HepG2 (cell line): ENCODE results near the gene TCF7L2.

Source experiments
- CBX5 ChIP-seq: sonication (generic); formaldehyde crosslinking; IDR thresholded peaks from 2 replicates; pipeline ENCODE4 v1.4.0; 2020; ENCODE audit warnings: missing genetic modification reagents, borderline replicate concordance
- MAX ChIP-seq: IDR thresholded peaks from 2 replicates; pipeline ENCODE4 v1.6.1; 2012; ENCODE audit warnings: inconsistent platforms
- NAIF1 ChIP-seq: sonication (generic); formaldehyde crosslinking; IDR thresholded peaks from 2 replicates; pipeline ENCODE4 v1.5.0; 2020; ENCODE audit warnings: mild to moderate bottlenecking, missing genetic modification reagents, borderline replicate concordance
- NR2C2 ChIP-seq: sonication (generic); formaldehyde crosslinking; IDR thresholded peaks from 2 replicates; pipeline ENCODE4 v1.4.0; 2020; ENCODE audit warnings: missing genetic modification reagents, mild to moderate bottlenecking, moderate library complexity, borderline replicate concordance
- POLR2A ChIP-seq, 2 experiments: IDR thresholded peaks; 2 replicates each; pipeline ENCODE4 v1.6.1; 2011; ENCODE audit warnings: low read depth in 2 of 2, low read length in 2 of 2, mild to moderate bottlenecking in 1 of 2, moderate library complexity in 1 of 2; ENCODE audit not compliant: insufficient read depth in 1 of 2
- YY1 ChIP-seq: IDR thresholded peaks from 2 replicates; pipeline ENCODE4 v1.6.1; 2011; ENCODE audit warnings: low read length, low read depth, moderate library complexity, mild to moderate bottlenecking; ENCODE audit not compliant: insufficient read depth, insufficient replicate concordance
- ZNF317 ChIP-seq: sonication (generic); formaldehyde crosslinking; IDR thresholded peaks from 2 replicates; pipeline ENCODE4 v1.5.0; 2020; ENCODE audit warnings: mild to moderate bottlenecking, missing genetic modification reagents

GRCh38 chr10:113093188-113094113 is 143.4 kb downstream of the TCF7L2 start:
- TF ChIP-seq POLR2A (IDR thresholded peaks at IDR 0.05; ENCODE audit: insufficient read depth in 1 of 2, low read depth in 2 of 2, low read length in 2 of 2) (no peak), NAIF1 (no peak), MAX (no peak), ZNF317 (CRISPR knock-in tag) (0 out of 2 replicates have a peak, but pooled peaks have one; percentile 44), CBX5 (CRISPR knock-in tag) (no peak), NR2C2 (no peak; the same call in 1 of the 2 replicates), YY1 (no peak)
